Vagina (tissue), 2 donors: ENCODE measurements around the gene NCKAP5L.

Experiments
- POLR2AphosphoS5 ChIP-seq, 2 donors: sonication (generic); formaldehyde crosslinking; IDR thresholded peaks; one replicate each; pipeline ENCODE4 v1.9.0; 2017; ENCODE audit warnings: antibody characterized with exemption in 2 of 2, mild to moderate bottlenecking in 2 of 2, low read depth in 1 of 2; ENCODE audit not compliant: insufficient read depth in 1 of 2
- TF ChIP-seq, protein P1 (sequence below), 3 experiments: fragments of 450-650 bp in 2 of 3; fragments of 200-600 bp in 1 of 3; sonication (generic) in 1 of 3; IDR thresholded peaks; one replicate each; pipeline ENCODE4 v1.5.1; 2017 to 2019; ENCODE audit warnings: antibody characterized with exemption in 3 of 3, mild to moderate bottlenecking in 2 of 3, moderate library complexity in 2 of 3

DNA sequence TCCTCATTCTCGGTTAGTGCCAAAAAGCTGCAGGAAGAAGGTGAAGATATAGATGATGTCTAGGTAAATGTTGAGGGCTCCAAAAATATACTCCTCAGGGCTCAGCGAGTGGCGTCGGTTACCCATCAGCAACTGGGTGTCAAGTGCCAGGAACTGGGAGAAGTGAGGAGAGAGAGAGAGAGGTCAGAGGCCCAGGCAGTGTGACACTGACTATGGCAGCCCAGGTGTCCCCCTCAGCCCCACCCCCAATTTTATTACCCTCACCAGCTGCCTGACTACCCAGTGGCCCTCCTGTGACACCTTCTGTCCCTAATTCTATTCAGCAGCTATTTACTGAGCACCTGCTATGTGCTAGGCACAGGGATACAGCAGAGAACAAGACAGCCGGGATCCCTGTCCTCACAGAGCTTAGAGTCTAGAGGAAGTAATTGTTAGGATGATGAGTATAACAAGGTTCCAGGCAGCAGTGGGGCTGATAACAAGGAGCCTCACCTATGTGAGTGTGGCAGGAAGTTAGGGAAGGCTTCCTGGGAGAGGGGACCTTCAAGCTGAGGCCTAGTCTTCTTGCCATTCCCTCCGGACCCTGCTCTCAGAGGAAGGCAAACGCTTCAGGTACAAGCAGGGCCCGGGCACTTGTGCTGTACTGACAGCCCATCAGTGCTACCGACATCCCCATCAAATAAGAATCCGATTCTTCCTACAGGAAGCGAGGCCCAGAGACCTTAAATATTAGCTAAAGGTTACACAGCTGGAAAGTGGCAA is 42.5 kb upstream of the NCKAP5L start:
- TF ChIP-seq, protein P1, sequence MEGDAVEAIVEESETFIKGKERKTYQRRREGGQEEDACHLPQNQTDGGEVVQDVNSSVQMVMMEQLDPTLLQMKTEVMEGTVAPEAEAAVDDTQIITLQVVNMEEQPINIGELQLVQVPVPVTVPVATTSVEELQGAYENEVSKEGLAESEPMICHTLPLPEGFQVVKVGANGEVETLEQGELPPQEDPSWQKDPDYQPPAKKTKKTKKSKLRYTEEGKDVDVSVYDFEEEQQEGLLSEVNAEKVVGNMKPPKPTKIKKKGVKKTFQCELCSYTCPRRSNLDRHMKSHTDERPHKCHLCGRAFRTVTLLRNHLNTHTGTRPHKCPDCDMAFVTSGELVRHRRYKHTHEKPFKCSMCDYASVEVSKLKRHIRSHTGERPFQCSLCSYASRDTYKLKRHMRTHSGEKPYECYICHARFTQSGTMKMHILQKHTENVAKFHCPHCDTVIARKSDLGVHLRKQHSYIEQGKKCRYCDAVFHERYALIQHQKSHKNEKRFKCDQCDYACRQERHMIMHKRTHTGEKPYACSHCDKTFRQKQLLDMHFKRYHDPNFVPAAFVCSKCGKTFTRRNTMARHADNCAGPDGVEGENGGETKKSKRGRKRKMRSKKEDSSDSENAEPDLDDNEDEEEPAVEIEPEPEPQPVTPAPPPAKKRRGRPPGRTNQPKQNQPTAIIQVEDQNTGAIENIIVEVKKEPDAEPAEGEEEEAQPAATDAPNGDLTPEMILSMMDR (IDR thresholded peaks at IDR 0.05), result no peak
- TF ChIP-seq POLR2AphosphoS5 (IDR thresholded peaks at IDR 0.05; ENCODE audit: insufficient read depth in 1 of 2, low read depth in 1 of 2), result no peak
